Heart right ventricle (tissue), 16 donors: Measurements from ENCODE around the gene ADAMTS12. TPM values are rescaled to one million over a fixed set of nuclear protein-coding genes. Genes with fewer than 3 reads are reported as not detected.
A peak's percentile ranks its signal among the peaks of the same experiment; 100 is the strongest.

Experiments
- ATAC-seq, 8 donors: fragments of 200-7000 bp; cut with Tn5 transposase; one replicate each; pipeline ENCODE4 v1.9.1; 2020; ENCODE audit warnings: mild to moderate bottlenecking in 8 of 8, moderate library complexity in 8 of 8, moderate number of reproducible peaks in 1 of 8
- DNase-seq, 2 donors: peaks; one replicate each; pipeline ENCODE4 v3.0.0-alpha.2; 2020
- H3K27ac ChIP-seq, 10 donors: fragments of 200-600 bp; sonication (generic) in 2 of 10; one replicate each; pipeline versions ENCODE4 v1.5.0 to v1.8.0; 2020 to 2022; ENCODE audit warnings: mild to moderate bottlenecking in 3 of 10
- H3K27me3 ChIP-seq, 7 donors: fragments of 200-600 bp; one replicate each; pipeline ENCODE4 v1.8.0; 2021 to 2022; ENCODE audit warnings: mild to moderate bottlenecking in 2 of 7
- H3K36me3 ChIP-seq, 9 donors: fragments of 200-600 bp; sonication (generic) in 1 of 9; one replicate each; pipeline versions ENCODE4 v1.5.0 to v1.8.0; 2020 to 2022; ENCODE audit warnings: mild to moderate bottlenecking in 2 of 9
- H3K4me1 ChIP-seq, 9 donors: fragments of 200-600 bp; sonication (generic) in 1 of 9; one replicate each; pipeline versions ENCODE4 v1.5.0 to v1.8.0; 2020 to 2022; ENCODE audit warnings: mild to moderate bottlenecking in 4 of 9
- H3K4me3 ChIP-seq, 10 donors: fragments of 200-600 bp; sonication (generic) in 2 of 10; one replicate each; pipeline versions ENCODE4 v1.5.0 to v1.8.0; 2020 to 2022; ENCODE audit warnings: mild to moderate bottlenecking in 7 of 10, moderate library complexity in 2 of 10
- H3K9me3 ChIP-seq, 11 donors: fragments of 200-600 bp in 10 of 11; sonication (generic) in 2 of 11; one replicate each; pipeline versions ENCODE4 v1.5.0 to v1.8.0; 2013 to 2022; ENCODE audit warnings: mild to moderate bottlenecking in 2 of 11, control low read depth in 1 of 11, moderate library complexity in 1 of 11
- WGBS, 2 donors: extraction: QIAGEN DNeasy Blood & Tissue Kit; methylation state at CpG; one replicate each; pipeline ENCODE4 v1.1.7; 2013; ENCODE audit warnings: inconsistent platforms in 1 of 2; 5-methylcytosine and 5-hydroxymethylcytosine counted together
- intact Hi-C, 10 donors: fragments of 100-400 bp; cut with DNase I; formaldehyde crosslinking; loops; one replicate each; pipeline versions ENCODE4 v1.11.1 to v1.14.2; 2022
- polyA plus RNA-seq, 2 donors: library from polyadenylated mRNA; stranded (reverse); fragments of 200-250 nt; gene quantifications; one replicate each; pipeline ENCODE4 v1.2.3, GENCODE V29; 2013
- total RNA-seq, 10 donors: library from RNA; stranded (reverse); fragmentation: NEBNext Ultra II Directional in 3 of 10; extraction: Animal tissue kit (Norgen Biotek cat#: 25700) in 3 of 10; gene quantifications; one replicate each; pipeline versions ENCODE4 v1.2.1 to v1.2.4, GENCODE V29; 2021 to 2023
- TF ChIP-seq, protein P1 (sequence below), 9 donors: fragments of 200-600 bp; sonication (generic) in 2 of 9; IDR thresholded peaks; one replicate each; pipeline versions ENCODE4 v1.5.0 to v1.8.0; 2021 to 2022; ENCODE audit warnings: antibody characterized with exemption in 9 of 9, mild to moderate bottlenecking in 5 of 9, moderate library complexity in 1 of 9
- donor health status: Arrhythmogenic right ventricular cardiomyopathy.
- donor health status: ischemic (EF 13 %, LVEDD 7.1; RV severe dilation, severe dysfunction).
- donor health status: healthy with polysubstance abuse.
- donor health status: DM: no; HTN: yes; CAD: no.
- donor health status: DM: no; HTN: no; CAD: no.
- donor health status: ischemic (EF 25% LVEDD 6.9; RV normal size, moderate dysfunction).
- donor health status: ischemic (EF 25% LVEDD 5.7; RV mildly dilated, moderate dysfunction).
- donor health status: healthy.
- donor health status: DM: yes; HTN: yes; CAD: no.
- donor health status: Ischemic cardiomyopathy.
- donor health status: ischemic (EF 35%, LVEDD 5.7; RV mildly dilated, moderate dysfunction).
- donor health status: nonischemic (EF 11% LVEDD 7.7; RV severe dilation, severe dysfunction).
- donor health status: DM: yes; HTN: yes; CAD: no.
- donor health status: PGD.
- donor health status: ischemic (EF 29% LVEDD 5.4; RV normal size, mild dysfunction).
- donor health status: nonischemic (EF 23%, LVEDD 6.1; RV moderate dilation, normal function).

Gene ADAMTS12
- total and polyA plus RNA-seq, 12 donors: 0.37 to 3.7 (median 1.3) TPM

DNA sequence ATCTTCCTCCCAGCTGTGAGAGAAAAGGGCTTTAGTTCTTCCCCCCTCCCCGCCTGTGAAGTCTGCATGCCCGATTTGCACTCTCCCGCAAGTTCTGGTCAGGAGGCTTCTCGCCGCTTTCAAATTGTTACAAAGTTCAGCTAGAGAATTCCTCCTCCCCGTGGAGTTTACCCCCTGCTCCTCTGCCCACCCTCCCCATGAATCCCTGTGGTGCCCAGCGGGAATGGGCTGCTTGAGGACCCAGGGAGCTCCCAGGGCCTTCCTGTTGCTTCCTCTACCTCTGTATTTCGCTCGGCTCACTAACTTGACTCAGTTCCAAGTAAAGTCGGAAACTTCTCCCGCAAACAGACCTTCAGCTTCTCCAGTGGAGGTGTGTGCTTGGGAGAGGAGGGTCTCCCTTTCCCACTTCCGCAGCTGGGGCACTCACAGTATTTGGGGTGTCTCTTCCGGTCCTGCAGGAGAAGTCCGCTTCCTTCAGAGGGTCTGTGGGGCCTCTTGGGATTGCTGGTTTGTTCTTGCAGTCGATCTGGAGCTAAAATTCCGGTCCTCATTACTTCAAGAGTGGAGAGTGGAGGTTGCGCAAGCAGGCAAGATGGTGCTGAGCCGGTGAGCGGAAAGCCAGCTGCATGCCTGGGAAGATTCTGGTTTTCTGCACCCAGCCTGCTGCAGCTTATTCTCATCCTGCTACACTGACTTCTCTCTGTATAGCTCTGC lies 97.8 kb downstream of the ADAMTS12 start:
- ATAC-seq (no peak), DNase-seq (no peak)
- 78 to 88% methylated on average over 19 of the region's 19 CpGs for WGBS, 2 donors
- H3K27ac ChIP-seq: peak overlapping the region in 5 of 10 donors; percentile 16 to 55 (median 28)
- H3K4me1 ChIP-seq: peaks cover 0 to 8% (median 0%) of the 10 kb centered on the region in 9 donors
- H3K27me3 ChIP-seq: no peaks in the 10 kb centered on the region
- H3K36me3 ChIP-seq: no peaks in the 10 kb centered on the region
- H3K9me3 ChIP-seq: no peaks in the 10 kb centered on the region
- H3K4me3 ChIP-seq: no peak overlapping the region
- TF ChIP-seq, protein P1, sequence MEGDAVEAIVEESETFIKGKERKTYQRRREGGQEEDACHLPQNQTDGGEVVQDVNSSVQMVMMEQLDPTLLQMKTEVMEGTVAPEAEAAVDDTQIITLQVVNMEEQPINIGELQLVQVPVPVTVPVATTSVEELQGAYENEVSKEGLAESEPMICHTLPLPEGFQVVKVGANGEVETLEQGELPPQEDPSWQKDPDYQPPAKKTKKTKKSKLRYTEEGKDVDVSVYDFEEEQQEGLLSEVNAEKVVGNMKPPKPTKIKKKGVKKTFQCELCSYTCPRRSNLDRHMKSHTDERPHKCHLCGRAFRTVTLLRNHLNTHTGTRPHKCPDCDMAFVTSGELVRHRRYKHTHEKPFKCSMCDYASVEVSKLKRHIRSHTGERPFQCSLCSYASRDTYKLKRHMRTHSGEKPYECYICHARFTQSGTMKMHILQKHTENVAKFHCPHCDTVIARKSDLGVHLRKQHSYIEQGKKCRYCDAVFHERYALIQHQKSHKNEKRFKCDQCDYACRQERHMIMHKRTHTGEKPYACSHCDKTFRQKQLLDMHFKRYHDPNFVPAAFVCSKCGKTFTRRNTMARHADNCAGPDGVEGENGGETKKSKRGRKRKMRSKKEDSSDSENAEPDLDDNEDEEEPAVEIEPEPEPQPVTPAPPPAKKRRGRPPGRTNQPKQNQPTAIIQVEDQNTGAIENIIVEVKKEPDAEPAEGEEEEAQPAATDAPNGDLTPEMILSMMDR (IDR thresholded peaks at IDR 0.05): no peak
- intact Hi-C loops: no loop called here

DNA sequence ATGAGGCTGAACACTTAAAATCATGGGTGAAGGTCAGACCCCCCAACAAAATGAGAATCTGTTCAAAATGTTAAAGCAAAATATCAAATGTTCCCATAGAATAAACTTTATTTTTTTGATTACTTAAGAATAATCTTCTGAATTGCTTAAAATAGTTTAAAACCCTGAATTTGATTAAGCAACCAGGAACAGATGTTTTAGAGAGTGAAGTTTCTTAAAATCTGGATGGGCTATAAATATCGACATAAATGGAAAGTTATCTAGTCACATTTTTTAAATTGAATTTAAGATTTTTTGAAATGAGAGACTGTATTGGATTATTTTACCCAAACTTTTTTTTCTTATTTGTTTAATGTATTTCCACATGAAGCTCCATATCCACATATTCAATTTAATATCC lies 98.5 kb downstream of the ADAMTS12 start:
- no peaks in the 10 kb centered on the region for H3K27me3 ChIP-seq
- H3K4me1 ChIP-seq: peaks cover 0 to 8% (median 0%) of the 10 kb centered on the region in 9 donors
- 78% methylated on average over 1 of the region's 1 CpG for WGBS, 2 donors
- peak overlapping the region in 5 of 10 donors; percentile 5 to 55 (median 27) for H3K27ac ChIP-seq
- intact Hi-C loops: no loop called here
- TF ChIP-seq, protein P1 (IDR thresholded peaks at IDR 0.05): no peak
- DNase-seq: no peak
- no peak overlapping the region for H3K4me3 ChIP-seq
- no peaks in the 10 kb centered on the region for H3K9me3 ChIP-seq
- no peak for ATAC-seq
- no peaks in the 10 kb centered on the region for H3K36me3 ChIP-seq

DNA sequence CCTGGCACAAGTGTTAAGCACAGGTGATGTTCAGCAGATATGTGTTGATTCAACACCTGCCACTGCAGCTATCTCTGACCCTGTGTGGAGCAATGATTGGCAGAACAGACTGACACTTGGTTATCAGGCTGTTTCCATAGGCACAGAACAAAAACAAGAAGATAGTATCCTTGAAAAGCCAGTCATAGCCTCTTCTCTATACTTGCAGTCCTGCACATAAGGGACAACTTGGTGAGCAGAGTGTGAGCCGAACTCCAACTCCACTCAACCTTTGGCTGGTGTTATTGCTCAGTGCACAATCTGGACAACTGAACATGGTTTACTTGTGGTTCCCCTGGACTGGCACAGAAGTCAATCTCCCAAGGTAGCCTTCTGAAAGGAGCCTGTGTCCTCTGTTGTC lies 99.2 kb downstream of the ADAMTS12 start:
- no peak for ATAC-seq
- H3K9me3 ChIP-seq: no peaks in the 10 kb centered on the region
- H3K36me3 ChIP-seq: no peaks in the 10 kb centered on the region
- H3K27ac ChIP-seq: peak overlapping the region in 4 of 10 donors; percentile 5 to 55 (median 23)
- H3K4me3 ChIP-seq: no peak overlapping the region
- H3K4me1 ChIP-seq: peaks cover 0 to 8% (median 0%) of the 10 kb centered on the region in 9 donors
- intact Hi-C loops: no loop called here
- 80 to 100% methylated on average over 1 of the region's 1 CpG for WGBS, 2 donors
- no peaks in the 10 kb centered on the region for H3K27me3 ChIP-seq
- TF ChIP-seq, protein P1 (IDR thresholded peaks at IDR 0.05): no peak
- DNase-seq: no peak

DNA sequence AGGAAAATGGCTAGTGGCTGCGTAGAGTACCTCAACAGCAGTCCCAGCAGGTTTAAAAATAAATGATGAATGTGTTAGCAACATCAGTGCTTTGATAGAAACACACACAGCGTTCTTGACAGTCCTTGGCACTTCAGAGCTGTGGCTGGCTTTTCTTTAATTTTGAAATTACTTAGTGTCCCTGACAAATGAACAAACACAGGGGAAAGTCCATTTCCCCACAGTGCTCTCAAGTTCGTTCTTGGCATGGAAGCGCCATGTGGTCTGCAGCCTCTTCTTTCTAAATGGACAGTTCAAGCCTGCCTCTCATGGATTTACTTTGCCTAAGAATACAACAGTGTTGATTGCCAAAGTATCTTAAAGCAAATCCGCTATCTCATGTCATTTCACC lies 102.2 kb downstream of the ADAMTS12 start:
- H3K4me3 ChIP-seq: no peak overlapping the region
- DNase-seq: no peak
- no peaks in the 10 kb centered on the region for H3K36me3 ChIP-seq
- H3K4me1 ChIP-seq: peaks cover 0 to 8% (median 0%) of the 10 kb centered on the region in 9 donors
- WGBS, 2 donors: 83 to 92% methylated on average over 5 of the region's 5 CpGs
- intact Hi-C loops: loop anchor here in 1 of 10 donors (10.0 kb wide), 1 partner anchor 105 kb away; the partner anchor contains the start of gene ADAMTS12
- peaks cover 0 to 17% (median under 1%) of the 10 kb centered on the region in 11 donors for H3K9me3 ChIP-seq
- peak overlapping the region in 2 of 10 donors; percentile 32 to 38 for H3K27ac ChIP-seq
- TF ChIP-seq, protein P1 (IDR thresholded peaks at IDR 0.05): no peak
- H3K27me3 ChIP-seq: no peaks in the 10 kb centered on the region
- ATAC-seq: peak in 1 of 8 donors; percentile 19
